Cardiac muscle cell (in vitro differentiated cells and primary cell): Measurements from ENCODE around the gene TP63. TPM values are rescaled to one million over a fixed set of nuclear protein-coding genes. Genes with fewer than 3 reads are reported as not detected.

Source experiments
- DNase-seq, 2 donors: peaks; one replicate each; pipeline versions ENCODE4 v3.0.0 to v3.0.0-alpha.2; 2010 to 2017; ENCODE audit warnings: low read depth in 1 of 2, low spot score in 1 of 2
- H3K27ac ChIP-seq: fragments of 200-600 bp; sonication (generic); 2 replicates; pipeline ENCODE4 v1.5.1; 2016
- H3K27me3 ChIP-seq: fragments of 200-600 bp; sonication (generic); 2 replicates; pipeline ENCODE4 v1.6.0; 2016; ENCODE audit warnings: control low read depth
- H3K36me3 ChIP-seq: fragments of 200-600 bp; sonication (generic); 2 replicates; pipeline ENCODE4 v1.5.1; 2016; ENCODE audit warnings: control low read depth
- H3K4me1 ChIP-seq: fragments of 200-600 bp; sonication (generic); 2 replicates; pipeline ENCODE4 v1.8.1; 2017; ENCODE audit warnings: low read depth, mild to moderate bottlenecking, mixed run types
- H3K4me3 ChIP-seq: fragments of 200-600 bp; sonication (generic); 2 replicates; pipeline ENCODE4 v1.5.1; 2016; ENCODE audit warnings: mild to moderate bottlenecking
- H3K9me3 ChIP-seq: fragments of 200-600 bp; sonication (generic); 2 replicates; pipeline ENCODE4 v1.5.1; 2017; ENCODE audit warnings: low read depth, mild to moderate bottlenecking, control low read depth
- CTCF ChIP-seq: IDR thresholded peaks from 2 replicates; pipeline ENCODE4 v1.5.1; 2012; ENCODE audit warnings: low read depth, mild to moderate bottlenecking, low read length
- polyA plus RNA-seq: library from polyadenylated mRNA; unstranded; fragments of >200 nt; fragmentation: Nextera tagmentation; extraction: Ambion mirVana; gene quantifications from 2 replicates; pipeline ENCODE4 v1.2.1, GENCODE V29; 2016
- total RNA-seq: library from RNA; depleted of rRNA; stranded (reverse); fragments of >200 nt; gene quantifications from 2 replicates; pipeline ENCODE4 v1.2.3, GENCODE V29; 2016

Gene TP63
- total and polyA plus RNA-seq, 2 experiments from 2014 or later: not detected

- TF ChIP-seq CTCF: no peak
- DNase-seq: no peak
- Histone ChIP-seq H3K36me3 (no peaks in the 10 kb centered on the region), H3K9me3 (no peaks in the 10 kb centered on the region), H3K4me3 (no peak overlapping the region), H3K27me3 (no peaks in the 10 kb centered on the region), H3K27ac (no peak overlapping the region), H3K4me1 (no peaks in the 10 kb centered on the region)
These were observed 156.0 kb downstream of the TP63 start for GRCh38 chr3:189787191-189787590.

- H3K4me3 ChIP-seq: no peak overlapping the region
- peak in 1 of 2 donors; percentile 19 for DNase-seq
- no peaks in the 10 kb centered on the region for H3K27me3 ChIP-seq
- H3K4me1 ChIP-seq: no peaks in the 10 kb centered on the region
- no peak for TF ChIP-seq CTCF
- no peaks in the 10 kb centered on the region for H3K36me3 ChIP-seq
- no peak overlapping the region for H3K27ac ChIP-seq
- no peaks in the 10 kb centered on the region for H3K9me3 ChIP-seq
These were observed 156.4 kb downstream of the TP63 start for GRCh38 chr3:189787632-189788031.

DNA sequence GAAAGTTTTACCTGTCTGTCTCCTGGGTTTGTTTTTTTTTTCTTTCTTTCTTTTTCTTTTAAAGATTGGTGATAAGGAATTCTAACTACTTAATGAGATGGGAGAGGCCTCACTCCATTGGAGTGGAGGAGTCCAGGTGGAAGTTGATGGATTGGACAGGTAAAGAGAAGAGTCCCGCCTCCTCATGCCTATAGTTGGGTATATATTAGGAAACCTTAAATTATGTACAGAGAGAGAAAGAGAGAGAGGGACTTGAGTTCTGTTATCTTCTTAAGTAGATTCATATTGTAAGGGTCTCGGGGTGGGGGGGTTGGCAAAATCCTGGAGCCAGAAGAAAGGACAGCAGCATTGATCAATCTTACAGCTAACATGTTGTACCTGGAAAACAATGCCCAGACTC, 158.2 kb downstream of the TP63 start:
- Histone ChIP-seq H3K4me3 (no peak overlapping the region), H3K4me1 (no peaks in the 10 kb centered on the region), H3K9me3 (no peaks in the 10 kb centered on the region), H3K36me3 (no peaks in the 10 kb centered on the region), H3K27me3 (no peaks in the 10 kb centered on the region), H3K27ac (no peak overlapping the region)
- no peak for DNase-seq
- no peak for TF ChIP-seq CTCF

DNA sequence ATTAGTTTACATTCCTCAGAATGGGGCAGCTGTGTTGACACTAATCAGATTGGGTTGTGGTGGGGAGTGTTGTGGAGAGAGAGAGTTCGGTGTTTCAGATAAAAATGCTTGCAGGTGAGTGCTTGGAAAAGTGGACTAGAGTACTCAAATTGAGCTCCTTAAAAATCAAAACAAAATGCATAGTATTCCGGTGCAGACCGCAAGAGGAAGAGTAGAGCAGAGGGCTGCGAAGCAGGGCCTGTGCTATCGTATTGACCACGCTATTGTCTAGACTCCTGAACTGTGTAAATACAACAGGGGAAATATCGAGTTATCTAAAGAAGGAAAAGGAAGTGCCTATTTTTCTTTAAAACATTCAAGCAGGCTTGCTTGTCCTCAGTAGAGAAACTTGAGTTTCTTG, 159.5 kb downstream of the TP63 start:
- TF ChIP-seq CTCF: no peak

GRCh38 chr3:189792046-189792929, 161.1 kb downstream of the TP63 start:
- Histone ChIP-seq H3K4me1 (no peaks in the 10 kb centered on the region), H3K27ac (no peak overlapping the region), H3K4me3 (no peak overlapping the region), H3K9me3 (no peaks in the 10 kb centered on the region), H3K36me3 (no peaks in the 10 kb centered on the region), H3K27me3 (no peaks in the 10 kb centered on the region)
- no peak for DNase-seq
- no peak for TF ChIP-seq CTCF

More for the DNA sequence above, 159.5 kb downstream of the TP63 start:
- Histone ChIP-seq H3K27ac (no peak overlapping the region), H3K4me3 (no peak overlapping the region), H3K27me3 (no peaks in the 10 kb centered on the region), H3K36me3 (no peaks in the 10 kb centered on the region), H3K9me3 (no peaks in the 10 kb centered on the region), H3K4me1 (no peaks in the 10 kb centered on the region)
- DNase-seq: no peak
